HepG2 (cell line): ENCODE results near the gene RNF126. TPM values are rescaled to one million over a fixed set of nuclear protein-coding genes. Genes with fewer than 3 reads are reported as not detected.

Experiments
- BCLAF1 ChIP-seq: fragments of 450-650 bp; IDR thresholded peaks from 2 replicates; pipeline ENCODE4 v1.6.1; 2017; ENCODE audit warnings: mild to moderate bottlenecking
- BRF2 ChIP-seq: sonication (generic); formaldehyde crosslinking; IDR thresholded peaks from 2 replicates; pipeline ENCODE4 v1.8.1; 2022; ENCODE audit warnings: mild to moderate bottlenecking, missing genetic modification reagents
- CBX5 ChIP-seq: sonication (generic); formaldehyde crosslinking; IDR thresholded peaks from 2 replicates; pipeline ENCODE4 v1.4.0; 2020; ENCODE audit warnings: missing genetic modification reagents, borderline replicate concordance
- HMG20B ChIP-seq: conservative IDR thresholded peaks from 2 replicates; pipeline ENCODE4 v1.6.1; 2016; ENCODE audit warnings: missing genetic modification reagents, missing compliant biosample characterization
- KLF13 ChIP-seq: sonication (generic); formaldehyde crosslinking; IDR thresholded peaks from 2 replicates; pipeline ENCODE4 v1.4.0; 2020; ENCODE audit warnings: mild to moderate bottlenecking, missing genetic modification reagents
- MTA1 ChIP-seq: sonication (generic); formaldehyde crosslinking; IDR thresholded peaks from 2 replicates; pipeline ENCODE4 v1.4.0; 2020; ENCODE audit warnings: missing genetic modification reagents, mild to moderate bottlenecking, borderline replicate concordance
- NFE2L2 ChIP-seq: fragments of 150-350 bp; IDR thresholded peaks from 2 replicates; pipeline ENCODE4 v1.6.1; 2014; ENCODE audit warnings: low read length
- NFYC ChIP-seq: IDR thresholded peaks from 2 replicates; pipeline ENCODE4 v1.6.1; 2016; ENCODE audit warnings: missing genetic modification reagents, missing compliant biosample characterization
- PBX3 ChIP-seq: sonication (generic); formaldehyde crosslinking; IDR thresholded peaks from 2 replicates; pipeline ENCODE4 v1.8.1; 2023; ENCODE audit warnings: missing genetic modification reagents, inconsistent platforms, borderline replicate concordance
- U2AF2 ChIP-seq: fragments of 200-400 bp; formaldehyde crosslinking; IDR thresholded peaks from 2 replicates; pipeline ENCODE4 v1.6.1; 2017; ENCODE audit warnings: low read depth, mild to moderate bottlenecking, low read length
- ZBTB44 ChIP-seq: sonication (generic); formaldehyde crosslinking; IDR thresholded peaks from 2 replicates; pipeline ENCODE4 v1.4.0; 2020; ENCODE audit warnings: missing genetic modification reagents
- ZKSCAN8 ChIP-seq: IDR thresholded peaks from 2 replicates; pipeline ENCODE4 v1.6.1; 2016; ENCODE audit warnings: borderline replicate concordance, missing genetic modification reagents, missing compliant biosample characterization
- ZNF207 ChIP-seq: fragments of 450-650 bp; IDR thresholded peaks from 2 replicates; pipeline ENCODE4 v1.6.1; 2016; ENCODE audit warnings: antibody characterized with exemption, borderline replicate concordance
- ZNF331 ChIP-seq: sonication (generic); formaldehyde crosslinking; IDR thresholded peaks from 2 replicates; pipeline ENCODE4 v1.4.0; 2020; ENCODE audit warnings: missing genetic modification reagents
- ZNF615 ChIP-seq: sonication (generic); formaldehyde crosslinking; IDR thresholded peaks from 2 replicates; pipeline ENCODE4 v1.5.0; 2020; ENCODE audit warnings: mild to moderate bottlenecking, missing genetic modification reagents, borderline replicate concordance
- polyA plus RNA-seq, 8 experiments: library from polyadenylated mRNA; depleted of rRNA in 3 of 8; stranded (reverse) in 7 of 8; unstranded in 1 of 8; fragments of >200 nt; fragmentation: Illumina TruSeq in 4 of 8; extraction: Trizol in 4 of 8; gene quantifications; 2 replicates each; pipeline versions ENCODE4 v1.2.1 to v1.2.3, GENCODE V29; 2011 to 2016; ENCODE audit warnings: low read depth in 4 of 8, missing spikeins in 1 of 8, mixed read lengths in 1 of 8; ENCODE audit not compliant: insufficient read depth in 1 of 8
- total RNA-seq, 5 experiments: library from RNA; depleted of rRNA; stranded (reverse); fragments of >200 nt; fragmentation: Illumina TruSeq; extraction: Trizol; gene quantifications; 2 replicates each; pipeline ENCODE4 v1.2.3, GENCODE V29; 2016; ENCODE audit warnings: low read depth in 1 of 5
- TF ChIP-seq, protein P1 (sequence below): sonication (generic); formaldehyde crosslinking; IDR thresholded peaks from 2 replicates; pipeline ENCODE4; 2020; ENCODE audit warnings: missing genetic modification reagents, mild to moderate bottlenecking, borderline replicate concordance
- TF ChIP-seq, protein P2 (sequence below): sonication (generic); formaldehyde crosslinking; IDR thresholded peaks from 2 replicates; pipeline ENCODE4 v1.4.0; 2020; ENCODE audit warnings: missing genetic modification reagents

The RNF126 gene
- total and polyA plus RNA-seq, 2 of the 13 experiments (the other 11 are each of a cell fraction or from before 2014, with no cell fraction given), result 23.2 to 34.0 TPM

DNA sequence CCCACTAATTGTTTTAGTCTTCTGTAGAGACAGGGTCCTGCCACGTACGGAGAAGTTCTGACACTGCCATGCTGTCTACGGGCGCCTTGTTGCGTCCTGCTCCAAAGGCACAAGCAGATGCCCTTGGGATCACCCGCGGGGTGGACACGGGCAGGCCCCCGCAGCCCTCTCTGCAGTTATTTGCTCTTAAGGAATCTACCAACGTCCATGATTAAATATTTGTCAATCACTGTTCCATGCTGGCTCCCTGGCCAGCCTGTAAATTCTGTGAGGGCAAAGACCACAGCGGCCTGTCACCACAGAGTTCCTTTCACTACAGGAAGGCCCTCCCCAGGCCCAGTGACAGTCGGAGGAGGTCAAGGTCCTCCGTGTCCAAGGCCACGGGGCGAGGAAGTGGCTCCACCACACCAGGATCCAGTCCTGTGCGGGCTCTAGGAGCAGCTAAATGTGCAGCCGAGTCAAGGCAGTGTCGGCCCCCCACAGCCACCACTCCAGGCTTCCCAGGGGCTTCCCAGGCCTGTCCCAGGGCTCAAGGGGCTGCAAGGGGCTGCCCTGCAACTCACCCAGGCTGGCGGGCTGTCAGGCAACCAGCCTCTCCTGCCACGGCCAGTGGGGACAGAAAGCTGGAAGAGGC is 2.1 kb downstream of the RNF126 start (continued):
- TF ChIP-seq MTA1 (CRISPR knock-in tag) (peak; percentile 84), ZNF615 (CRISPR knock-in tag) (no peak), KLF13 (CRISPR knock-in tag) (no peak), ZNF331 (CRISPR knock-in tag) (peak; percentile 38; the same call in 1 of the 2 replicates), PBX3 (CRISPR knock-in tag) (0 out of 2 replicates have a peak, but pooled peaks have one; percentile 46), NFE2L2 (no peak), NFYC (no peak), BCLAF1 (no peak), BRF2 (peak; percentile 46; the same call in 1 of the 2 replicates), ZNF207 (no peak), HMG20B (CRISPR knock-in tag) (peak; percentile 92), CBX5 (CRISPR knock-in tag) (peak; percentile 37; the same call in 1 of the 2 replicates), ZBTB44 (CRISPR knock-in tag) (peak; percentile 18; the same call in 1 of the 2 replicates), U2AF2 (no peak), ZKSCAN8 (CRISPR knock-in tag) (peak; percentile 40; the same call in 1 of the 2 replicates)
- TF ChIP-seq, protein P1, sequence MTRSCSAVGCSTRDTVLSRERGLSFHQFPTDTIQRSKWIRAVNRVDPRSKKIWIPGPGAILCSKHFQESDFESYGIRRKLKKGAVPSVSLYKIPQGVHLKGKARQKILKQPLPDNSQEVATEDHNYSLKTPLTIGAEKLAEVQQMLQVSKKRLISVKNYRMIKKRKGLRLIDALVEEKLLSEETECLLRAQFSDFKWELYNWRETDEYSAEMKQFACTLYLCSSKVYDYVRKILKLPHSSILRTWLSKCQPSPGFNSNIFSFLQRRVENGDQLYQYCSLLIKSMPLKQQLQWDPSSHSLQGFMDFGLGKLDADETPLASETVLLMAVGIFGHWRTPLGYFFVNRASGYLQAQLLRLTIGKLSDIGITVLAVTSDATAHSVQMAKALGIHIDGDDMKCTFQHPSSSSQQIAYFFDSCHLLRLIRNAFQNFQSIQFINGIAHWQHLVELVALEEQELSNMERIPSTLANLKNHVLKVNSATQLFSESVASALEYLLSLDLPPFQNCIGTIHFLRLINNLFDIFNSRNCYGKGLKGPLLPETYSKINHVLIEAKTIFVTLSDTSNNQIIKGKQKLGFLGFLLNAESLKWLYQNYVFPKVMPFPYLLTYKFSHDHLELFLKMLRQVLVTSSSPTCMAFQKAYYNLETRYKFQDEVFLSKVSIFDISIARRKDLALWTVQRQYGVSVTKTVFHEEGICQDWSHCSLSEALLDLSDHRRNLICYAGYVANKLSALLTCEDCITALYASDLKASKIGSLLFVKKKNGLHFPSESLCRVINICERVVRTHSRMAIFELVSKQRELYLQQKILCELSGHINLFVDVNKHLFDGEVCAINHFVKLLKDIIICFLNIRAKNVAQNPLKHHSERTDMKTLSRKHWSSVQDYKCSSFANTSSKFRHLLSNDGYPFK (CRISPR knock-in tag), result peak; percentile 66; the same call in 1 of the 2 replicates
- TF ChIP-seq, protein P2, sequence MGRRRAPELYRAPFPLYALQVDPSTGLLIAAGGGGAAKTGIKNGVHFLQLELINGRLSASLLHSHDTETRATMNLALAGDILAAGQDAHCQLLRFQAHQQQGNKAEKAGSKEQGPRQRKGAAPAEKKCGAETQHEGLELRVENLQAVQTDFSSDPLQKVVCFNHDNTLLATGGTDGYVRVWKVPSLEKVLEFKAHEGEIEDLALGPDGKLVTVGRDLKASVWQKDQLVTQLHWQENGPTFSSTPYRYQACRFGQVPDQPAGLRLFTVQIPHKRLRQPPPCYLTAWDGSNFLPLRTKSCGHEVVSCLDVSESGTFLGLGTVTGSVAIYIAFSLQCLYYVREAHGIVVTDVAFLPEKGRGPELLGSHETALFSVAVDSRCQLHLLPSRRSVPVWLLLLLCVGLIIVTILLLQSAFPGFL (CRISPR knock-in tag), result no peak
